Mesendoderm (in vitro differentiated cells): ENCODE measurements around the gene SMAP1.

Source experiments
- DNase-seq: peaks from one replicate; pipeline ENCODE4 v3.0.0; 2013
- H2AK5ac ChIP-seq: 2 replicates; pipeline ENCODE4 v1.6.1; 2013; ENCODE audit warnings: low read length, inconsistent platforms
- H2BK120ac ChIP-seq: 2 replicates; pipeline ENCODE4 v1.6.1; 2013; ENCODE audit warnings: low read depth, mild to moderate bottlenecking, low read length, moderate library complexity, mixed read lengths
- H2BK15ac ChIP-seq: replicated peaks from 2 replicates; pipeline ENCODE4 v1.6.1; 2013; ENCODE audit warnings: low read depth, mild to moderate bottlenecking, moderate library complexity
- H2BK5ac ChIP-seq: 2 replicates; pipeline ENCODE4 v1.6.1; 2013; ENCODE audit warnings: low read length, inconsistent platforms
- H3K18ac ChIP-seq: 2 replicates; pipeline ENCODE4 v1.6.1; 2013; ENCODE audit warnings: mild to moderate bottlenecking, low read length, mixed read lengths
- H3K23ac ChIP-seq: one replicate; pipeline ENCODE4 v1.6.1; 2013; ENCODE audit warnings: low read length
- H3K27ac ChIP-seq: 2 replicates; pipeline ENCODE4 v1.5.1; 2013; ENCODE audit warnings: low read depth, mild to moderate bottlenecking, inconsistent platforms, low read length, moderate library complexity
- H3K27me3 ChIP-seq: 2 replicates; pipeline ENCODE4 v1.6.1; 2013; ENCODE audit warnings: low read length, control low read depth, mild to moderate bottlenecking, inconsistent platforms; ENCODE audit not compliant: insufficient read depth, poor library complexity
- H3K36me3 ChIP-seq: 2 replicates; pipeline ENCODE4 v1.6.1; 2013; ENCODE audit warnings: low read length, inconsistent platforms; ENCODE audit not compliant: control insufficient read depth, insufficient read depth
- H3K4ac ChIP-seq: one replicate; pipeline ENCODE4 v1.6.1; 2013; ENCODE audit warnings: low read depth, mild to moderate bottlenecking, low read length, moderate library complexity
- H3K4me1 ChIP-seq: 2 replicates; pipeline ENCODE4 v1.6.1; 2013; ENCODE audit warnings: low read depth, low read length, inconsistent platforms; ENCODE audit not compliant: control insufficient read depth
- H3K4me2 ChIP-seq: 2 replicates; pipeline ENCODE4 v1.6.1; 2013; ENCODE audit warnings: low read length
- H3K4me3 ChIP-seq: 2 replicates; pipeline ENCODE4 v1.5.1; 2013; ENCODE audit warnings: mild to moderate bottlenecking, low read length
- H3K56ac ChIP-seq: one replicate; pipeline ENCODE4 v1.6.1; 2013; ENCODE audit warnings: low read length
- H3K79me1 ChIP-seq: 2 replicates; pipeline ENCODE4 v1.6.1; 2013; ENCODE audit warnings: low read length, inconsistent platforms
- H3K79me2 ChIP-seq: 2 replicates; pipeline ENCODE4 v1.6.1; 2013; ENCODE audit warnings: mild to moderate bottlenecking, low read length; ENCODE audit not compliant: control insufficient read depth, insufficient read depth
- H3K9ac ChIP-seq: 2 replicates; pipeline ENCODE4 v1.6.1; 2013; ENCODE audit warnings: low read length, inconsistent platforms
- H4K5ac ChIP-seq: one replicate; pipeline ENCODE4 v1.6.1; 2013; ENCODE audit warnings: low read length
- H4K8ac ChIP-seq: one replicate; pipeline ENCODE4 v1.6.1; 2013; ENCODE audit warnings: low read depth, mild to moderate bottlenecking, control low read depth, low read length, moderate library complexity
- WGBS: extraction: QIAGEN DNeasy Blood & Tissue Kit; methylation state at CpG from one replicate; pipeline ENCODE4 v1.1.7; 2013; ENCODE audit warnings: low lambda C conversion rate, missing lambda C conversion rate; ENCODE audit not compliant: insufficient coverage; ENCODE audit errors: extremely low coverage; 5-methylcytosine and 5-hydroxymethylcytosine counted together

Gene SMAP1

GRCh38 chr6:70657706-70658105 lies 10.0 kb upstream of the SMAP1 start:
- no peak overlapping the region for H4K5ac ChIP-seq
- no peak overlapping the region for H2BK15ac ChIP-seq
- no peaks in the 10 kb centered on the region for H3K27me3 ChIP-seq
- no peak overlapping the region for H3K4me2 ChIP-seq
- no peak overlapping the region for H2BK120ac ChIP-seq
- no peak overlapping the region for H2BK5ac ChIP-seq
- no peaks in the 10 kb centered on the region for H3K79me1 ChIP-seq
- no peak overlapping the region for H3K56ac ChIP-seq
- no peak overlapping the region for H2AK5ac ChIP-seq
- no CpG with 5 or more reads among the region's 3 CpGs for WGBS
- no peak overlapping the region for H3K4me3 ChIP-seq
- H4K8ac ChIP-seq, result no peak overlapping the region
- H3K18ac ChIP-seq, result no peak overlapping the region
- no peak for DNase-seq
- H3K4ac ChIP-seq, result no peak overlapping the region
- no peaks in the 10 kb centered on the region for H3K4me1 ChIP-seq
- H3K9ac ChIP-seq, result no peak overlapping the region
- H3K27ac ChIP-seq, result no peak overlapping the region
- no peaks in the 10 kb centered on the region for H3K79me2 ChIP-seq
- H3K23ac ChIP-seq, result no peak overlapping the region
- no peaks in the 10 kb centered on the region for H3K36me3 ChIP-seq

GRCh38 chr6:70663881-70664466 lies 3.7 kb upstream of the SMAP1 start:
- H3K36me3 ChIP-seq, result no peaks in the 10 kb centered on the region
- H3K4ac ChIP-seq, result no peak overlapping the region
- no peak overlapping the region for H2BK15ac ChIP-seq
- H2BK120ac ChIP-seq, result no peak overlapping the region
- DNase-seq, result no peak
- H3K4me1 ChIP-seq, result no peaks in the 10 kb centered on the region
- H3K9ac ChIP-seq, result no peak overlapping the region
- no peak overlapping the region for H4K5ac ChIP-seq
- H3K18ac ChIP-seq, result no peak overlapping the region
- no CpG with 5 or more reads among the region's 6 CpGs for WGBS
- H2BK5ac ChIP-seq, result no peak overlapping the region
- H3K79me1 ChIP-seq, result no peaks in the 10 kb centered on the region
- no peak overlapping the region for H3K27ac ChIP-seq
- no peak overlapping the region for H4K8ac ChIP-seq
- H3K23ac ChIP-seq, result no peak overlapping the region
- no peak overlapping the region for H2AK5ac ChIP-seq
- no peak overlapping the region for H3K4me2 ChIP-seq
- H3K56ac ChIP-seq, result no peak overlapping the region
- no peak overlapping the region for H3K4me3 ChIP-seq
- H3K27me3 ChIP-seq, result no peaks in the 10 kb centered on the region
- no peaks in the 10 kb centered on the region for H3K79me2 ChIP-seq

- Histone ChIP-seq H3K56ac (no peak overlapping the region), H3K4me3 (no peak overlapping the region), H3K36me3 (no peaks in the 10 kb centered on the region), H3K4ac (no peak overlapping the region), H4K8ac (no peak overlapping the region), H3K4me2 (no peak overlapping the region), H3K27ac (no peak overlapping the region), H2BK120ac (no peak overlapping the region), H2AK5ac (no peak overlapping the region), H3K79me2 (peaks cover 2% of the 10 kb centered on the region), H3K4me1 (no peaks in the 10 kb centered on the region), H3K18ac (no peak overlapping the region), H3K9ac (no peak overlapping the region), H2BK15ac (no peak overlapping the region), H4K5ac (no peak overlapping the region), H2BK5ac (no peak overlapping the region), H3K79me1 (no peaks in the 10 kb centered on the region), H3K27me3 (no peaks in the 10 kb centered on the region), H3K23ac (no peak overlapping the region)
- DNase-seq, result no peak
- no CpG with 5 or more reads among the region's 6 CpGs for WGBS
These were observed 977 bp upstream of the SMAP1 start for GRCh38 chr6:70666706-70667105.

- Histone ChIP-seq H3K56ac (peak overlapping the region; percentile 84), H3K79me1 (no peaks in the 10 kb centered on the region), H3K9ac (peak overlapping the region; percentile 75), H4K5ac (no peak overlapping the region), H3K4me3 (peak overlapping the region; percentile 6), H3K4me1 (no peaks in the 10 kb centered on the region), H3K4ac (no peak overlapping the region), H3K79me2 (peaks cover 2% of the 10 kb centered on the region), H3K23ac (no peak overlapping the region), H2BK5ac (no peak overlapping the region), H2AK5ac (no peak overlapping the region), H3K4me2 (peak overlapping the region; percentile 56), H2BK120ac (no peak overlapping the region), H3K27ac (no peak overlapping the region), H4K8ac (no peak overlapping the region), H3K18ac (peak overlapping the region; percentile 41), H3K27me3 (no peaks in the 10 kb centered on the region), H2BK15ac (no peak overlapping the region), H3K36me3 (no peaks in the 10 kb centered on the region)
- DNase-seq, result no peak
- no CpG with 5 or more reads among the region's 15 CpGs for WGBS
These were observed 400 bp upstream of the SMAP1 start for GRCh38 chr6:70667256-70667710.

GRCh38 chr6:70668499-70668812 lies 773 bp downstream of the SMAP1 start:
- Histone ChIP-seq H3K79me1 (peaks cover 2% of the 10 kb centered on the region), H3K27me3 (no peaks in the 10 kb centered on the region), H3K56ac (peak overlapping the region; percentile 96), H2BK120ac (no peak overlapping the region), H3K4ac (no peak overlapping the region), H3K79me2 (peaks cover 6% of the 10 kb centered on the region), H4K5ac (no peak overlapping the region), H3K36me3 (no peaks in the 10 kb centered on the region), H3K27ac (peak overlapping the region; percentile 90), H3K4me1 (peaks cover 3% of the 10 kb centered on the region), H3K18ac (no peak overlapping the region), H2BK15ac (no peak overlapping the region), H3K9ac (peak overlapping the region; percentile 89), H3K4me3 (peak overlapping the region; percentile 86), H4K8ac (no peak overlapping the region), H3K4me2 (peak overlapping the region; percentile 69), H2AK5ac (no peak overlapping the region), H2BK5ac (no peak overlapping the region), H3K23ac (no peak overlapping the region)
- DNase-seq, result no peak
- WGBS, result no CpG with 5 or more reads among the region's 8 CpGs

DNA sequence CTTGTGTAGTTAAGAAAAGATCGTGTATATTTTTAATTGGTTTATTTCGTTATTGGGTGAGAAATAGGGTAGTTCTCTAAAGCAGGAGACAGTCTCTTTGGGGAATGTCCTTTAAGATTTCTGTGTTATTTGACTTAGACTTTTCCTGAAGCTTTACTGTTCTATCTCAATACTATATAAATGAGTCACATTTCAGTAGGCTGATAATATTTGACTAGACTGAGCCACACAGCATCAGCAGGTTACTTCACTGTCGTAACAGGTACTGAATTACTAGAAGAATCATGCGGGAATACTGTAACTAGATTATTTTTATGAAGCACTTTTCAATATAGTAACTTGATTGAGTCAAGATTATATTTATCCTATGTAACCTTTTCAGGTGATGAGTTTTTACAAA lies 1.4 kb downstream of the SMAP1 start:
- Histone ChIP-seq H3K79me2 (peaks cover 9% of the 10 kb centered on the region), H3K36me3 (no peaks in the 10 kb centered on the region), H2BK5ac (no peak overlapping the region), H3K4me2 (no peak overlapping the region), H3K79me1 (peaks cover 2% of the 10 kb centered on the region), H3K27ac (no peak overlapping the region), H3K4ac (no peak overlapping the region), H3K9ac (no peak overlapping the region), H3K4me1 (peaks cover 3% of the 10 kb centered on the region), H3K23ac (no peak overlapping the region), H3K18ac (no peak overlapping the region), H3K4me3 (no peak overlapping the region), H3K56ac (no peak overlapping the region), H2BK15ac (no peak overlapping the region), H2BK120ac (no peak overlapping the region), H2AK5ac (no peak overlapping the region), H3K27me3 (no peaks in the 10 kb centered on the region), H4K5ac (no peak overlapping the region), H4K8ac (no peak overlapping the region)
- DNase-seq, result no peak
- WGBS, result 100% methylated on average over 2 of the region's 4 CpGs
